ENCODE measurements around the gene TJP3. TPM values are rescaled to one million over a fixed set of nuclear protein-coding genes. Genes with fewer than 3 reads are reported as not detected.

The TJP3 gene
- polyA plus RNA-seq, 1 donor from 2014 or later: 0.15 TPM

- Histone ChIP-seq H3K9me2 (ENCODE audit: insufficient read depth, low read length) (no peaks in the 10 kb centered on the region), H3K79me2 (replicated peaks; ENCODE audit: insufficient read depth, low read length) (peaks cover 7% of the 10 kb centered on the region), H3K9me3 (ENCODE audit: low read length) (no peaks in the 10 kb centered on the region), H3K4me2 (ENCODE audit: low read length) (peak within 1 kb of the TSS; percentile 76), H3K27me3 (ENCODE audit: insufficient read depth, low read depth, low read length) (no peaks in the 10 kb centered on the region), H3K36me3 (ENCODE audit: insufficient read depth, low read length) (no peaks in the 10 kb centered on the region), H3K9ac (ENCODE audit: low read length) (peak within 1 kb of the TSS; percentile 91), H2AFZ (ENCODE audit: low read depth, low read length) (peak within 1 kb of the TSS; percentile 48), H3K4me3 (ENCODE audit: low read length) (peak within 1 kb of the TSS; percentile 75), H4K20me1 (ENCODE audit: insufficient read depth) (no peaks in the 10 kb centered on the region), H3F3A (ENCODE audit: insufficient read depth, low read length, poor library complexity, severe bottlenecking) (no peaks in the 10 kb centered on the region), H3K27ac (ENCODE audit: low read length) (peak within 1 kb of the TSS; percentile 95)
- peak; percentile 34 for TF ChIP-seq MXI1 (conservative IDR thresholded peaks at IDR 0.05; ENCODE audit: poor library complexity, severe bottlenecking)
- TF ChIP-seq TAF1 (IDR thresholded peaks at IDR 0.05; ENCODE audit: low read depth): no peak
- TF ChIP-seq, protein P1, sequence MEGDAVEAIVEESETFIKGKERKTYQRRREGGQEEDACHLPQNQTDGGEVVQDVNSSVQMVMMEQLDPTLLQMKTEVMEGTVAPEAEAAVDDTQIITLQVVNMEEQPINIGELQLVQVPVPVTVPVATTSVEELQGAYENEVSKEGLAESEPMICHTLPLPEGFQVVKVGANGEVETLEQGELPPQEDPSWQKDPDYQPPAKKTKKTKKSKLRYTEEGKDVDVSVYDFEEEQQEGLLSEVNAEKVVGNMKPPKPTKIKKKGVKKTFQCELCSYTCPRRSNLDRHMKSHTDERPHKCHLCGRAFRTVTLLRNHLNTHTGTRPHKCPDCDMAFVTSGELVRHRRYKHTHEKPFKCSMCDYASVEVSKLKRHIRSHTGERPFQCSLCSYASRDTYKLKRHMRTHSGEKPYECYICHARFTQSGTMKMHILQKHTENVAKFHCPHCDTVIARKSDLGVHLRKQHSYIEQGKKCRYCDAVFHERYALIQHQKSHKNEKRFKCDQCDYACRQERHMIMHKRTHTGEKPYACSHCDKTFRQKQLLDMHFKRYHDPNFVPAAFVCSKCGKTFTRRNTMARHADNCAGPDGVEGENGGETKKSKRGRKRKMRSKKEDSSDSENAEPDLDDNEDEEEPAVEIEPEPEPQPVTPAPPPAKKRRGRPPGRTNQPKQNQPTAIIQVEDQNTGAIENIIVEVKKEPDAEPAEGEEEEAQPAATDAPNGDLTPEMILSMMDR (IDR thresholded peaks at IDR 0.05; ENCODE audit: poor library complexity, severe bottlenecking): peak; percentile 93
- peak; percentile 38 for TF ChIP-seq EP300 (conservative IDR thresholded peaks at IDR 0.05; ENCODE audit: poor library complexity, severe bottlenecking)
- peak; percentile 64 for TF ChIP-seq SMC3 (conservative IDR thresholded peaks at IDR 0.05; ENCODE audit: poor library complexity)
- TF ChIP-seq RAD21 (conservative IDR thresholded peaks at IDR 0.05): peak; percentile 61
- TF ChIP-seq POLR2AphosphoS5 (IDR thresholded peaks at IDR 0.05): peak; percentile 68
- no peak for TF ChIP-seq REST (IDR thresholded peaks at IDR 0.05; ENCODE audit: borderline replicate concordance)
- TF ChIP-seq EZH2 (IDR thresholded peaks at IDR 0.05; ENCODE audit: borderline replicate concordance, insufficient read depth, low read length, poor library complexity, severe bottlenecking): no peak
Measured at GRCh38 chr19:3761382-3762129, 53.4 kb downstream of the TJP3 start, which contains the start of gene APBA3. Gene APBA3 (minus strand): TSS chr19:3761692. CDS start chr19:3760264, 1,428 bp downstream.

DNA sequence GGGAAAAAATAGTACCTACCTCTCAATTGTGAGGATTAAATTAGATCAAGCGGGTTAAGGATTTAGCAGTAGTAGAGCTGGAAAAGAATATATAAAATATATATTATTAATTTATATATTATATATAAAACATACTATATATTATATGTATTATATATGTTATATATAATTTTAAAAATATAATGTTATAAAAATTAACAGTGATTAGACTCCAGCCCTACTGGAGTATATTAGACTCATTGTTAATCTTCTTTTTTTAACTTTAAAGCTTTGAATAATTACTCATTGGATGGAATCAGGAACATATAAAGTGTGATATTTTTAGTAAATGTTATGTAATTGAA, 53.9 kb downstream of the TJP3 start:
- Histone ChIP-seq H4K20me1 (ENCODE audit: insufficient read depth) (no peaks in the 10 kb centered on the region), H3K9ac (ENCODE audit: low read length) (no peak overlapping the region), H3K36me3 (ENCODE audit: insufficient read depth, low read length) (no peaks in the 10 kb centered on the region), H2AFZ (ENCODE audit: low read depth, low read length) (no peak overlapping the region), H3K27me3 (ENCODE audit: insufficient read depth, low read depth, low read length) (no peaks in the 10 kb centered on the region), H3K9me3 (ENCODE audit: low read length) (no peaks in the 10 kb centered on the region), H3K4me2 (ENCODE audit: low read length) (no peak overlapping the region), H3K27ac (ENCODE audit: low read length) (peak overlapping the region; percentile 95), H3K79me2 (replicated peaks; ENCODE audit: insufficient read depth, low read length) (peaks cover 7% of the 10 kb centered on the region), H3F3A (ENCODE audit: insufficient read depth, low read length, poor library complexity, severe bottlenecking) (no peaks in the 10 kb centered on the region), H3K4me3 (ENCODE audit: low read length) (peak overlapping the region; percentile 70), H3K9me2 (ENCODE audit: insufficient read depth, low read length) (no peaks in the 10 kb centered on the region)
- TF ChIP-seq RAD21 (conservative IDR thresholded peaks at IDR 0.05): no peak
- TF ChIP-seq, protein P1 (IDR thresholded peaks at IDR 0.05; ENCODE audit: poor library complexity, severe bottlenecking): no peak
- no peak for TF ChIP-seq EP300 (conservative IDR thresholded peaks at IDR 0.05; ENCODE audit: poor library complexity, severe bottlenecking)
- no peak for TF ChIP-seq REST (IDR thresholded peaks at IDR 0.05; ENCODE audit: borderline replicate concordance)
- TF ChIP-seq EZH2 (IDR thresholded peaks at IDR 0.05; ENCODE audit: borderline replicate concordance, insufficient read depth, low read length, poor library complexity, severe bottlenecking): no peak
- no peak for TF ChIP-seq MXI1 (conservative IDR thresholded peaks at IDR 0.05; ENCODE audit: poor library complexity, severe bottlenecking)
- TF ChIP-seq TAF1 (IDR thresholded peaks at IDR 0.05; ENCODE audit: low read depth): no peak
- TF ChIP-seq POLR2AphosphoS5 (IDR thresholded peaks at IDR 0.05): no peak
- TF ChIP-seq SMC3 (conservative IDR thresholded peaks at IDR 0.05; ENCODE audit: poor library complexity): no peak

Data from neural cell (in vitro differentiated cells).